ENCODE measurements around the gene SGCD.
"Not testable (repeated sequence)": the region's sequence is repeated elsewhere in the genome, so short reads cannot be mapped to it uniquely, and the experiment has no call there.

The SGCD gene

GRCh38 chr5:156628421-156628820, 301.5 kb downstream of the SGCD start:
- no peak for DNase-seq (ENCODE audit: low read depth)

- DNase-seq (ENCODE audit: low read depth): no peak
These were observed 304.0 kb downstream of the SGCD start for GRCh38 chr5:156631005-156631404.

- DNase-seq (ENCODE audit: low read depth): no peak
These were observed 307.3 kb downstream of the SGCD start for GRCh38 chr5:156634301-156634700.

- DNase-seq (ENCODE audit: low read depth): no peak
These were observed 313.8 kb downstream of the SGCD start for GRCh38 chr5:156640691-156641241.

- DNase-seq (ENCODE audit: low read depth): no peak
These were observed 314.7 kb downstream of the SGCD start for GRCh38 chr5:156641686-156642085.

GRCh38 chr5:156647034-156647451, 320.1 kb downstream of the SGCD start:
- DNase-seq (ENCODE audit: low read depth): no peak

- DNase-seq (ENCODE audit: low read depth): no peak
These were observed 327.5 kb downstream of the SGCD start for GRCh38 chr5:156654444-156654843.

- DNase-seq (ENCODE audit: low read depth): no peak
These were observed 328.8 kb downstream of the SGCD start for GRCh38 chr5:156655732-156656131.

GRCh38 chr5:156664832-156665231, 337.9 kb downstream of the SGCD start:
- not testable (repeated sequence) for DNase-seq (ENCODE audit: low read depth)

GRCh38 chr5:156666686-156667085, 339.7 kb downstream of the SGCD start:
- not testable (repeated sequence) for DNase-seq (ENCODE audit: low read depth)

- no peak for DNase-seq (ENCODE audit: low read depth)
These were observed 340.7 kb downstream of the SGCD start for GRCh38 chr5:156667616-156668015.

GRCh38 chr5:156669416-156669815, 342.5 kb downstream of the SGCD start:
- no peak for DNase-seq (ENCODE audit: low read depth)

- no peak for DNase-seq (ENCODE audit: low read depth)
These were observed 343.7 kb downstream of the SGCD start for GRCh38 chr5:156670615-156671014.

- no peak for DNase-seq (ENCODE audit: low read depth)
These were observed 348.4 kb downstream of the SGCD start for GRCh38 chr5:156675395-156675794.

- no peak for DNase-seq (ENCODE audit: low read depth)
These were observed 351.0 kb downstream of the SGCD start for GRCh38 chr5:156677963-156678362.

GRCh38 chr5:156678484-156678883, 351.5 kb downstream of the SGCD start:
- no peak for DNase-seq (ENCODE audit: low read depth)

- no peak for DNase-seq (ENCODE audit: low read depth)
These were observed 353.9 kb downstream of the SGCD start for GRCh38 chr5:156680831-156681230.

- DNase-seq (ENCODE audit: low read depth): no peak
These were observed 354.3 kb downstream of the SGCD start for GRCh38 chr5:156681265-156681664.

GRCh38 chr5:156682971-156683370, 356.0 kb downstream of the SGCD start:
- DNase-seq (ENCODE audit: low read depth): no peak

- no peak for DNase-seq (ENCODE audit: low read depth)
These were observed 356.5 kb downstream of the SGCD start for GRCh38 chr5:156683509-156683908.

GRCh38 chr5:156684216-156684615, 357.3 kb downstream of the SGCD start:
- DNase-seq (ENCODE audit: low read depth): no peak

- DNase-seq (ENCODE audit: low read depth): no peak
These were observed 358.5 kb downstream of the SGCD start for GRCh38 chr5:156685481-156685880.

GRCh38 chr5:156686380-156686779, 359.4 kb downstream of the SGCD start:
- DNase-seq (ENCODE audit: low read depth): no peak

- DNase-seq (ENCODE audit: low read depth): no peak
These were observed 359.8 kb downstream of the SGCD start for GRCh38 chr5:156686796-156687195.

GRCh38 chr5:156687514-156687913, 360.6 kb downstream of the SGCD start:
- DNase-seq (ENCODE audit: low read depth): no peak
